Esophagus (tissue), 2 donors: Measurements from ENCODE around the gene ZCCHC24. TPM values are rescaled to one million over a fixed set of nuclear protein-coding genes. Genes with fewer than 3 reads are reported as not detected.

ENCODE experiments used
- H3K27ac ChIP-seq, 2 donors: one replicate each; pipeline ENCODE4 v1.5.1; 2013; ENCODE audit warnings: low read depth in 2 of 2, mild to moderate bottlenecking in 2 of 2, inconsistent platforms in 1 of 2, low read length in 1 of 2, moderate library complexity in 1 of 2
- H3K27me3 ChIP-seq, 2 donors: one replicate each; pipeline ENCODE4 v1.6.1; 2013; ENCODE audit warnings: low read length in 2 of 2, control low read depth in 1 of 2, mild to moderate bottlenecking in 1 of 2; ENCODE audit not compliant: insufficient read depth in 2 of 2, control insufficient read depth in 1 of 2
- H3K36me3 ChIP-seq, 2 donors: one replicate each; pipeline ENCODE4 v1.6.1; 2013; ENCODE audit warnings: low read length in 1 of 2; ENCODE audit not compliant: control insufficient read depth in 2 of 2, insufficient read depth in 2 of 2
- H3K4me1 ChIP-seq, 2 donors: one replicate each; pipeline ENCODE4 v1.6.1; 2013; ENCODE audit warnings: low read length in 1 of 2; ENCODE audit not compliant: control insufficient read depth in 2 of 2, insufficient read depth in 2 of 2
- H3K4me3 ChIP-seq, 2 donors: one replicate each; pipeline ENCODE4 v1.5.1; 2013; ENCODE audit warnings: low read length in 2 of 2, mild to moderate bottlenecking in 2 of 2, low read depth in 1 of 2, moderate library complexity in 1 of 2
- H3K9me3 ChIP-seq, 2 donors: one replicate each; pipeline ENCODE4 v1.6.1; 2013; ENCODE audit warnings: mild to moderate bottlenecking in 2 of 2, low read depth in 1 of 2, low read length in 1 of 2, moderate library complexity in 1 of 2; ENCODE audit not compliant: control insufficient read depth in 2 of 2, insufficient read depth in 1 of 2
- WGBS, 2 donors: extraction: QIAGEN DNeasy Blood & Tissue Kit; methylation state at CpG; one replicate each; pipeline ENCODE4 v1.1.7; 2013; 5-methylcytosine and 5-hydroxymethylcytosine counted together
- polyA plus RNA-seq, 2 donors: library from polyadenylated mRNA; stranded (reverse); fragments of 200-250 nt; gene quantifications; one replicate each; pipeline ENCODE4 v1.2.3, GENCODE V29; 2013
- donor health status: healthy with polysubstance abuse.
- donor health status: Bipolar disorder and iron deficiency.

ZCCHC24 gene
- polyA plus RNA-seq, 2 donors = 3.3 to 6.5 TPM

- no peak overlapping the region for H3K4me3 ChIP-seq
- H3K27ac ChIP-seq = peak overlapping the region; percentile 64 to 86
- H3K4me1 ChIP-seq = peaks cover 0 to 4% of the 10 kb centered on the region in 2 donors
- no peaks in the 10 kb centered on the region for H3K36me3 ChIP-seq
- H3K9me3 ChIP-seq = peaks cover 0 to 3% of the 10 kb centered on the region in 2 donors
- no peaks in the 10 kb centered on the region for H3K27me3 ChIP-seq
- 44 to 52% methylated on average over 11 of the region's 11 CpGs for WGBS, 2 donors
These were observed 63.6 kb downstream of the ZCCHC24 start for GRCh38 chr10:79381804-79382221.

DNA sequence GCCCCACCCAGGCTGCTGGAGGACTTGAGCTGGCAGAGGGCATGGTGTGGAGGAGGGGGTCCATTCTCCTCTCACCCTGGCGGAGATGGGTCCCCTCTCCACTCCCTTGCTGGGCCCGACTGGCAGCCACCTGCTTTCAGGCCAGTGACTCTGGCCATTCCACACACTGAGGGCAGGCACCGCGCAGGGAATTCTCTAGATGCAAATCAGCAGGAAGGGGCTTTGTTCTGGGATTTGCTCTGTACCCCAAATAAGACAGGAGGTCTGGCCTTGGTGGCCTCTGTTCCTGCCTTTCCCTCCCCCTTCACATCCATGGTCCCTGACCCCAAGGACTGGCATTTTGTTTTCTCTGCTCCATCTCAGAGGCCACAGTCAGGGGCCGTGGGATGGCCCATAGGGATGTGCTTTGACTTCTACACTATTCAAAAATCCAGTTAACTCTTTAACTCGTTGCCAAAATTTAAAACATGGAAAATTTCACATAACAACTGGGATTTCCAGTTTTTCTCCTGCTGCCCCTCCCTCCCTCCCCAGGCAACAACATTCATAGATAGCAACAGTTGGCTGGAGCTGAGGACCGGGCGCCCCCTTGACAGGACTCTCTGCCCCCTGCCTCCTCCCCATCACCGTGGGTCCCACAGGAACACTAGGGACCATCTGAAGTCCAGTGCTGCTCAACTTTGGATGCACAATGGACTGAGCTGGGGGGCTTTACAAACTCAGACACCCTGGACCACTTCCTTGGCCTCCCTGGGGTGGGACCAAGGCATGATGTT is 64.3 kb downstream of the ZCCHC24 start:
- WGBS, 2 donors = 69 to 73% methylated on average over 9 of the region's 9 CpGs
- Histone ChIP-seq H3K27ac (peak overlapping the region; percentile 64 to 86), H3K27me3 (no peaks in the 10 kb centered on the region), H3K36me3 (no peaks in the 10 kb centered on the region), H3K4me1 (peaks cover 0 to 4% of the 10 kb centered on the region in 2 donors), H3K9me3 (peaks cover 0 to 4% of the 10 kb centered on the region in 2 donors), H3K4me3 (no peak overlapping the region)

DNA sequence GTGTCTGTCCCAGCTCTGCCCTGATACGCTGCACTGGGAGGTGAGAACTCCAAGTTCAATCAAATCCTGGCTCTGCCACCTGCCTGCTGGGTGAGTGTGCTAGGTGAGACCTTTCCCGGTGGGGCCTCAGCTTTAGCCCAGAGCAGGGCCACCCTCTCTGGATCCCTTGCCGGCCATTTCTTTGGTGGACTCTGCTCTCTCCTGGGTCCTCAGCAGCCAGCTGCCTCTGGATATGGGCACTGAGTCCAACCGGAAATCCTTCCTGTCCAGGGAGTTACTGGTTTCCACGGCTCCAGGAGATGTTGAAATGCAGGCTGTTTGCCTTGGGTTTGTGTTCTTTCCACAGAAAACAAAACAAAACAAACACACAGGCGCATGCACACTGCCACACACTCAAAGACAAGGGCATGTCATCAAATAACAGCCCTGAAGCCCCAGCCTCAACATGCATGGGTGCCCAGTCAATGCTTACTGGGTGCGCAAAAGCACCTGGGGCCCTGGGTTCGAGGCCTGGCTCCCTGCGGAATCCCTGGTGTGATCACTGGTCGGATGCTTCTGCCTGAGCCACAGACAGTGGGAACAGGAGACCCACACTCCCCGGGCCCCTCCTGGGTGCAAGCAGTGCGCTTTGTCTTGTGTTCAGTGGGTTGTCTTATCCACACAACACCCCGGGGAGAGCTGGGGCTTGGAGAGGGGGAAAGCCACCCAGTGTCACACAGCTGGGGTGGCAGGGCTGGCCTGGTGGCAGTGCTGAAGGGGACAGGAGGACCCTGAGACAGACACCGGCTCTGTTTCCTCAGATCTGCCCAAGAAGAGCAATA is 65.1 kb downstream of the ZCCHC24 start:
- H3K4me3 ChIP-seq = no peak overlapping the region
- H3K9me3 ChIP-seq = peaks cover 0 to 4% of the 10 kb centered on the region in 2 donors
- H3K4me1 ChIP-seq = peaks cover 0 to 4% of the 10 kb centered on the region in 2 donors
- peak overlapping the region; percentile 64 to 82 for H3K27ac ChIP-seq
- no peaks in the 10 kb centered on the region for H3K36me3 ChIP-seq
- H3K27me3 ChIP-seq = no peaks in the 10 kb centered on the region
- WGBS, 2 donors = 59 to 60% methylated on average over 14 of the region's 14 CpGs

DNA sequence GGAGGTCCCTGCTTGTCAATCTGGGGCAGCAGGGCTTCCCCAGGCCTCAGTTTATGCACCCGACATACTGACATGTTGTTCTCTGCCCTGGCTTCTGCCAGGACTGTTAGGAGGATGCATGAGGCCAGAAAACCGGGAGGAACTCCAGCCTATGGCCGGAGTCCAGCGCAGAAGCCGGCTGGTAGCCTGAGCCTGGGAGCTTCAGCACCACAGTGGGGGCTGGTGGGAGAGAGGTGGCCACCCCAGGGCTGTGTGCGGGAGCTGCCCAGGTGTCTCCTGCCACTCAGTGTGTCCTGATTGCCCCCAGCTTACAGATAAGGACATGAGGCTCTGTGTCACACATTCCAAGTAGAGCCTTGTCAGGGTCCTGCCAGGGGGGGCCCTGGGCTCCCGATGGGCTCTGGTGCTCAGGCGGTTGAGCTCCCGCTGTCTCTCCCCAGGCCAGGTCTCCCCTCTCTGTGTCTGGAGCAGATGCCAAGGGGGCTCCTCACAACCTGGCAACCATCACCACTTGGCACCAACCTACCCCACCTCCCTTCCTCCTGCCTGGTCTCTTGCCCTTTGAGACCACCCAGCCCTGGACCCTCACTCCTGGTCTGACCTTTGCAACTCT is 65.8 kb downstream of the ZCCHC24 start:
- H3K36me3 ChIP-seq = no peaks in the 10 kb centered on the region
- H3K27me3 ChIP-seq = no peaks in the 10 kb centered on the region
- H3K9me3 ChIP-seq = peaks cover 0 to 4% of the 10 kb centered on the region in 2 donors
- WGBS, 2 donors = 59 to 63% methylated on average over 7 to 9 of the region's 9 CpGs
- no peak overlapping the region for H3K4me3 ChIP-seq
- peak overlapping the region; percentile 38 to 82 for H3K27ac ChIP-seq
- peaks cover 0 to 4% of the 10 kb centered on the region in 2 donors for H3K4me1 ChIP-seq

GRCh38 chr10:79378647-79379511 is 66.5 kb downstream of the ZCCHC24 start:
- peaks cover 0 to 4% of the 10 kb centered on the region in 2 donors for H3K9me3 ChIP-seq
- H3K27me3 ChIP-seq = no peaks in the 10 kb centered on the region
- peak overlapping the region; percentile 38 to 50 for H3K27ac ChIP-seq
- 81 to 82% methylated on average over 19 to 22 of the region's 22 CpGs for WGBS, 2 donors
- peaks cover 0 to 4% of the 10 kb centered on the region in 2 donors for H3K4me1 ChIP-seq
- H3K4me3 ChIP-seq = no peak overlapping the region
- no peaks in the 10 kb centered on the region for H3K36me3 ChIP-seq

- Histone ChIP-seq H3K9me3 (peaks cover 0 to 4% of the 10 kb centered on the region in 2 donors), H3K27me3 (no peaks in the 10 kb centered on the region), H3K36me3 (no peaks in the 10 kb centered on the region), H3K27ac (no peak overlapping the region), H3K4me3 (no peak overlapping the region), H3K4me1 (peaks cover 0 to 4% of the 10 kb centered on the region in 2 donors)
- WGBS, 2 donors = 93 to 94% methylated on average over 7 of the region's 7 CpGs
These were observed 67.1 kb downstream of the ZCCHC24 start for GRCh38 chr10:79378383-79378646.

- H3K4me3 ChIP-seq = no peak overlapping the region
- no peaks in the 10 kb centered on the region for H3K27me3 ChIP-seq
- peaks cover 0 to 4% of the 10 kb centered on the region in 2 donors for H3K4me1 ChIP-seq
- H3K27ac ChIP-seq = no peak overlapping the region
- H3K9me3 ChIP-seq = peaks cover 0 to 4% of the 10 kb centered on the region in 2 donors
- 92 to 94% methylated on average over 36 of the region's 36 CpGs for WGBS, 2 donors
- H3K36me3 ChIP-seq = no peaks in the 10 kb centered on the region
These were observed 67.7 kb downstream of the ZCCHC24 start for GRCh38 chr10:79377557-79378382.

DNA sequence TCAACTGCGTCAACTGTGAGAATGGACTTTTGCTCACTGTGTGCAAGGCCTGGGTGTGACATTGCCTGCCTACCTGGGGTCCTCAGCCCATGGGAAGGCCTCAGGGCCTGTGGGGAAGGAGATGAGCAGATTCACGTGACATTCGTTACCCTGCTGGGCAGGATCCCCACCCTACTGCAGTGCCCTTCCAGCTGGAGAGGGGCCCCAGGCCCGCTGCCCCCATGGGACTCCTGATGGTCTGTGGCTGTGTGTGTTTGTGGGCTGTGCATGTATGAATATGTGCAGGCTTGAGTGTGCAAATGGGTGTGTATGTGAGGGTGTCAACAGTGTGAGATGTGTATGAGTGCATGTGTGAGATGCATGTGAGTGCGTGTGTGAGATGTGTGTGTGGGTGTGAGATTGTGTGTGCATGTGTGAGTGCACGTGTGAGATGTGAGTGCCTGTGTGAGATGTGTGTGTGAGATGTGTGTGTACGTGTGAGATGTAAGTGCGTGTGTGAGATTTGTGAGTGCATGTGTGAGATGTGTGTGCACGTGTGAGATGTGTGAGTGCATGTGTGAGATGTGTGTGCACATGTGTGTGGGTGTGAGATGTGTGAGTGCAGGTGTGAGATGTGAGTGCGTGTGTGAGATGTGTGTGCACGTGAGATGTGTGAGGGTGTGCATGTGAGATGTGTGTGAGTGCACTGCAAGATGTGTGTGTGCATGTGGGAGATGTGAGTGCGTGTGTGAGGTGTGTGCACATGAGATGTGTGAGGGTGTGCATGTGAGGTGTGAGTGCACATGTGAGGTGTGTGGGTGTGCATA is 68.5 kb downstream of the ZCCHC24 start:
- WGBS, 2 donors = 94% methylated on average over 12 of the region's 12 CpGs
- no peak overlapping the region for H3K27ac ChIP-seq

More for the DNA sequence above, 68.5 kb downstream of the ZCCHC24 start:
- peaks cover 0 to 4% of the 10 kb centered on the region in 2 donors for H3K4me1 ChIP-seq
- H3K36me3 ChIP-seq = no peaks in the 10 kb centered on the region
- no peaks in the 10 kb centered on the region for H3K27me3 ChIP-seq
- H3K9me3 ChIP-seq = peaks cover 0 to 4% of the 10 kb centered on the region in 2 donors
- H3K4me3 ChIP-seq = no peak overlapping the region
